Activated T-cell treated with anti-CD3 and anti-CD28 coated beads, Interleukin-2, amount 50 U/mL, for 4 hours (primary cell): ENCODE measurements around the gene RPA1. TPM values are rescaled to one million over a fixed set of nuclear protein-coding genes. Genes with fewer than 3 reads are reported as not detected.

ENCODE experiments used
- ATAC-seq, 2 donors: fragments of 200-7000 bp; cut with Tn5 transposase; one replicate each; pipeline ENCODE4 v1.10.0; 2021
- DNase-seq: peaks from one replicate; pipeline ENCODE4 v3.0.0-alpha.2; 2020
- H3K27me3 Mint-ChIP-seq: one replicate; pipeline ENCODE4 v1.8.0; 2021; ENCODE audit warnings: low read depth, mixed read lengths
- H3K36me3 Mint-ChIP-seq: one replicate; pipeline ENCODE4 v1.8.0; 2022; ENCODE audit warnings: mixed read lengths; ENCODE audit not compliant: insufficient read depth
- H3K4me1 Mint-ChIP-seq: one replicate; pipeline ENCODE4 v1.8.0; 2021; ENCODE audit warnings: low read depth, mixed read lengths
- H3K4me3 Mint-ChIP-seq: one replicate; pipeline ENCODE4 v1.8.0; 2021; ENCODE audit warnings: mild to moderate bottlenecking, moderate library complexity, mixed read lengths
- H3K9me3 Mint-ChIP-seq: one replicate; pipeline ENCODE4 v1.8.0; 2021; ENCODE audit warnings: mixed read lengths
- total RNA-seq, 3 donors: library from RNA; stranded (reverse); gene quantifications; one replicate each; pipeline ENCODE4 v1.2.1, GENCODE V29; 2021

Gene RPA1
- total RNA-seq, 3 donors from 2014 or later = 138 to 151 (median 141) TPM

- peaks cover 30% of the 10 kb centered on the region for H3K27me3 Mint-ChIP-seq
- ATAC-seq (no peak), DNase-seq (no peak)
- H3K36me3 Mint-ChIP-seq = peaks cover under 1% of the 10 kb centered on the region
- H3K9me3 Mint-ChIP-seq = no peaks in the 10 kb centered on the region
- no peak overlapping the region for H3K4me3 Mint-ChIP-seq
- H3K4me1 Mint-ChIP-seq = peaks cover 7% of the 10 kb centered on the region
Measured at GRCh38 chr17:1904273-1905182, 74.7 kb downstream of the RPA1 start.

- Mint-ChIP-seq H3K4me1 (peaks cover 7% of the 10 kb centered on the region), H3K36me3 (no peaks in the 10 kb centered on the region), H3K27me3 (peaks cover 37% of the 10 kb centered on the region), H3K9me3 (no peaks in the 10 kb centered on the region), H3K4me3 (no peak overlapping the region)
- ATAC-seq (no peak), DNase-seq (no peak)
Measured at GRCh38 chr17:1905190-1905913, 75.5 kb downstream of the RPA1 start.

- DNase-seq (no peak), ATAC-seq (no peak)
- H3K36me3 Mint-ChIP-seq = no peaks in the 10 kb centered on the region
- H3K27me3 Mint-ChIP-seq = peaks cover 40% of the 10 kb centered on the region
- H3K9me3 Mint-ChIP-seq = no peaks in the 10 kb centered on the region
- H3K4me3 Mint-ChIP-seq = no peak overlapping the region
- H3K4me1 Mint-ChIP-seq = peaks cover 7% of the 10 kb centered on the region
Measured at GRCh38 chr17:1906662-1907101, 76.9 kb downstream of the RPA1 start.

GRCh38 chr17:1907216-1907631, 77.4 kb downstream of the RPA1 start:
- Mint-ChIP-seq H3K36me3 (no peaks in the 10 kb centered on the region), H3K27me3 (peaks cover 44% of the 10 kb centered on the region), H3K4me1 (peaks cover 7% of the 10 kb centered on the region), H3K9me3 (no peaks in the 10 kb centered on the region), H3K4me3 (no peak overlapping the region)
- DNase-seq = no peak
- no peak for ATAC-seq

GRCh38 chr17:1907909-1908698, 78.3 kb downstream of the RPA1 start:
- peak overlapping the region; percentile 43 for H3K4me3 Mint-ChIP-seq

GRCh38 chr17:1908699-1909309, 79.0 kb downstream of the RPA1 start:
- Mint-ChIP-seq H3K9me3 (no peaks in the 10 kb centered on the region), H3K36me3 (no peaks in the 10 kb centered on the region), H3K4me3 (peak overlapping the region; percentile 43), H3K4me1 (peaks cover 7% of the 10 kb centered on the region), H3K27me3 (peaks cover 56% of the 10 kb centered on the region)
- peak; percentile 48 to 79 for ATAC-seq
- DNase-seq = peak; percentile 10

More at GRCh38 chr17:1907909-1908698, 78.3 kb downstream of the RPA1 start:
- Mint-ChIP-seq H3K27me3 (peaks cover 52% of the 10 kb centered on the region), H3K9me3 (no peaks in the 10 kb centered on the region), H3K36me3 (no peaks in the 10 kb centered on the region), H3K4me1 (peaks cover 7% of the 10 kb centered on the region)
- peak; percentile 63 to 75 for ATAC-seq
- no peak for DNase-seq

- Mint-ChIP-seq H3K9me3 (no peaks in the 10 kb centered on the region), H3K4me3 (no peak overlapping the region), H3K4me1 (peaks cover 7% of the 10 kb centered on the region), H3K27me3 (peaks cover 57% of the 10 kb centered on the region), H3K36me3 (no peaks in the 10 kb centered on the region)
- DNase-seq (no peak), ATAC-seq (no peak)
Measured at GRCh38 chr17:1909985-1910384, 80.2 kb downstream of the RPA1 start.

- no peak for DNase-seq
- Mint-ChIP-seq H3K27me3 (peaks cover 51% of the 10 kb centered on the region), H3K9me3 (no peaks in the 10 kb centered on the region), H3K36me3 (no peaks in the 10 kb centered on the region), H3K4me1 (peaks cover 7% of the 10 kb centered on the region), H3K4me3 (no peak overlapping the region)
- no peak for ATAC-seq
Measured at GRCh38 chr17:1912146-1912545, 82.3 kb downstream of the RPA1 start.

- no peaks in the 10 kb centered on the region for H3K9me3 Mint-ChIP-seq
- H3K27me3 Mint-ChIP-seq = peaks cover 39% of the 10 kb centered on the region
- no peak overlapping the region for H3K4me3 Mint-ChIP-seq
- no peak for DNase-seq
- H3K4me1 Mint-ChIP-seq = peaks cover 4% of the 10 kb centered on the region
- H3K36me3 Mint-ChIP-seq = no peaks in the 10 kb centered on the region
- ATAC-seq = no peak
Measured at GRCh38 chr17:1913702-1914101, 83.9 kb downstream of the RPA1 start.

GRCh38 chr17:1914661-1915083, 84.9 kb downstream of the RPA1 start:
- no peak for DNase-seq
- Mint-ChIP-seq H3K9me3 (no peaks in the 10 kb centered on the region), H3K4me1 (no peaks in the 10 kb centered on the region), H3K4me3 (no peak overlapping the region), H3K36me3 (no peaks in the 10 kb centered on the region), H3K27me3 (peaks cover 30% of the 10 kb centered on the region)
- no peak for ATAC-seq

- H3K27me3 Mint-ChIP-seq = peaks cover 25% of the 10 kb centered on the region
- no peak for ATAC-seq
- H3K4me3 Mint-ChIP-seq = no peak overlapping the region
- H3K9me3 Mint-ChIP-seq = no peaks in the 10 kb centered on the region
- no peaks in the 10 kb centered on the region for H3K4me1 Mint-ChIP-seq
- no peaks in the 10 kb centered on the region for H3K36me3 Mint-ChIP-seq
- no peak for DNase-seq
Measured at GRCh38 chr17:1915889-1916288, 86.1 kb downstream of the RPA1 start.

- Mint-ChIP-seq H3K4me1 (no peaks in the 10 kb centered on the region), H3K9me3 (no peaks in the 10 kb centered on the region), H3K4me3 (no peak overlapping the region), H3K36me3 (no peaks in the 10 kb centered on the region), H3K27me3 (peaks cover 25% of the 10 kb centered on the region)
- ATAC-seq = no peak
- no peak for DNase-seq
Measured at GRCh38 chr17:1916316-1916715, 86.5 kb downstream of the RPA1 start.

- H3K4me1 Mint-ChIP-seq = no peaks in the 10 kb centered on the region
- DNase-seq (no peak), ATAC-seq (no peak)
- no peaks in the 10 kb centered on the region for H3K36me3 Mint-ChIP-seq
- H3K27me3 Mint-ChIP-seq = peaks cover 18% of the 10 kb centered on the region
- no peak overlapping the region for H3K4me3 Mint-ChIP-seq
- no peaks in the 10 kb centered on the region for H3K9me3 Mint-ChIP-seq
Measured at GRCh38 chr17:1916963-1917715, 87.3 kb downstream of the RPA1 start.
